HG02973 (cell line): ENCODE results near the gene BLOC1S1.

ENCODE experiments used
- ATAC-seq: cut with Tn5 transposase; IDR thresholded peaks from one replicate; pipeline ENCODE4 v1.9.1; 2021; ENCODE audit warnings: moderate library complexity; ENCODE audit not compliant: unreplicated experiment

The BLOC1S1 gene

GRCh38 chr12:55715833-55716581 is at the start of gene BLOC1S1:
Gene BLOC1S1, plus strand, starts transcription at chr12:55716046. Its CDS starts 6 bp downstream, at chr12:55716052.
- peak; percentile 88 for ATAC-seq

- ATAC-seq: no peak
Observed at GRCh38 chr12:55666508-55666907, 49.3 kb upstream of the BLOC1S1 start.

- ATAC-seq: no peak
Observed at GRCh38 chr12:55670276-55670675, 45.6 kb upstream of the BLOC1S1 start.

- ATAC-seq: no peak
Observed at GRCh38 chr12:55671746-55672145, 44.1 kb upstream of the BLOC1S1 start.

- ATAC-seq: peak; percentile 98
Observed at GRCh38 chr12:55673638-55674037, 42.2 kb upstream of the BLOC1S1 start.

GRCh38 chr12:55675666-55676065 is 40.2 kb upstream of the BLOC1S1 start:
- ATAC-seq: no peak

GRCh38 chr12:55676707-55677106 is 39.1 kb upstream of the BLOC1S1 start:
- ATAC-seq: no peak

- no peak for ATAC-seq
Observed at GRCh38 chr12:55679691-55680090, 36.2 kb upstream of the BLOC1S1 start.

- ATAC-seq: no peak
Observed at GRCh38 chr12:55681142-55682077, 34.4 kb upstream of the BLOC1S1 start.

GRCh38 chr12:55682087-55682796 is 33.6 kb upstream of the BLOC1S1 start:
- no peak for ATAC-seq

- ATAC-seq: no peak
Observed at GRCh38 chr12:55683676-55684075, 32.2 kb upstream of the BLOC1S1 start.

GRCh38 chr12:55684761-55685370 is 31.0 kb upstream of the BLOC1S1 start:
- no peak for ATAC-seq

- ATAC-seq: no peak
Observed at GRCh38 chr12:55685671-55686070, 30.2 kb upstream of the BLOC1S1 start.

GRCh38 chr12:55686366-55687010 is 29.4 kb upstream of the BLOC1S1 start:
- no peak for ATAC-seq

GRCh38 chr12:55687746-55688145 is 28.1 kb upstream of the BLOC1S1 start:
- no peak for ATAC-seq

GRCh38 chr12:55688716-55689655 is 26.9 kb upstream of the BLOC1S1 start:
- no peak for ATAC-seq

- ATAC-seq: no peak
Observed at GRCh38 chr12:55692631-55693322, 23.1 kb upstream of the BLOC1S1 start.

GRCh38 chr12:55693323-55694187 is 22.3 kb upstream of the BLOC1S1 start:
- ATAC-seq: no peak
